Testis (tissue), 2 donors: ENCODE measurements around the gene MIPEP.

Experiments
- CTCF ChIP-seq, 3 experiments: fragments of 450-650 bp in 2 of 3; fragments of 200-600 bp in 1 of 3; sonication (generic) in 1 of 3; IDR thresholded peaks; one replicate each; pipeline ENCODE4 v1.5.1; 2016 to 2019; ENCODE audit warnings: antibody characterized with exemption in 3 of 3, mild to moderate bottlenecking in 2 of 3, moderate library complexity in 1 of 3
- POLR2A ChIP-seq: fragments of 450-650 bp; IDR thresholded peaks from one replicate; pipeline ENCODE4 v1.6.1; 2017; ENCODE audit warnings: antibody characterized with exemption, mild to moderate bottlenecking, moderate library complexity

DNA sequence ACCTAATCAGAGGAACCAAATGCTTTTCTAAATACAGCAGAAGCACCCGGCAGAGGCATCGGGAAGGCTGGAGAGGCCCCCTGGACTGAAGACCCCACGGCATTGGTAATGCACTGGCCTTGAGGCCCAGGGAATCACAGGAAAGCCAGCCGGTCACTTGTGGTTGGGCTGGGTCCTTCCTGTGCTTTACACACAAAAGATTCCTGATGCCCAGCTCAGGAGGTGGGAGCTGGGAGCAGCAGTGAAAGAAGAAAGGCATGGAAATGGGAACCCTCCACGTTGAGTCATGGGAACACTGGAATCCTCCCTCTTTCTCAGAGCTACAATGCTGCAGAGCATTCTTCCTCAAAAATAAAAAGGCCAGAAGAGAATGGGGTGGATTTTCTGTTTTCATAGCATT, 192.6 kb downstream of the MIPEP start:
- no peak for TF ChIP-seq CTCF (IDR thresholded peaks at IDR 0.05)
- TF ChIP-seq POLR2A = no peak
